IMR-90 (cell line): ENCODE data around the gene DBN1. TPM values are rescaled to one million over a fixed set of nuclear protein-coding genes. Genes with fewer than 3 reads are reported as not detected.
A peak's percentile ranks its signal among the peaks of the same experiment; 100 is the strongest.

ENCODE experiments used
- ATAC-seq: fragments of 200-7000 bp; cut with Tn5 transposase; 2 replicates; pipeline ENCODE4 v1.9.1; 2020; ENCODE audit warnings: low read depth, mild to moderate bottlenecking, moderate library complexity
- BruUV-seq: library from RNA; stranded (reverse); fragments of 400-500 nt; replicated peaks from 2 replicates; lab custom pipeline; 2021; lab: Mats Ljungman, UMichigan
- CTCF ChIA-PET: fragments of 300-600 bp; formaldehyde crosslinking; extraction: SDS; loops from one replicate; lab custom pipeline; 2021; ENCODE audit warnings: antibody characterized with exemption; lab: Yijun Ruan, JAX
- POLR2A ChIA-PET: fragments of 300-600 bp; sonication (Branson Sonifier 250); formaldehyde crosslinking; loops from one replicate; lab custom pipeline; 2022; ENCODE audit warnings: antibody characterized with exemption; ENCODE audit not compliant: unreplicated experiment; lab: Charles Lee
- DNase-seq: peaks from one replicate; pipeline ENCODE4 v3.0.0; 2013
- H2AFZ ChIP-seq: replicated peaks from 2 replicates; pipeline ENCODE3; 2013; ENCODE audit warnings: low read length, mild to moderate bottlenecking; ENCODE audit not compliant: poor library complexity
- H2AK5ac ChIP-seq: 2 replicates; pipeline ENCODE4 v1.6.1; 2013; ENCODE audit warnings: low read depth, low read length, inconsistent platforms
- H2AK9ac ChIP-seq: replicated peaks from 2 replicates; pipeline ENCODE3; 2013; ENCODE audit warnings: mild to moderate bottlenecking, low read depth, low read length, moderate library complexity; ENCODE audit not compliant: poor library complexity
- H2BK120ac ChIP-seq: 2 replicates; pipeline ENCODE4 v1.6.1; 2013; ENCODE audit warnings: low read depth, low read length, inconsistent platforms
- H2BK15ac ChIP-seq: 3 replicates; pipeline ENCODE4 v1.6.1; 2013; ENCODE audit warnings: low read depth, low read length, inconsistent platforms
- H2BK20ac ChIP-seq: 2 replicates; pipeline ENCODE4 v1.6.1; 2013; ENCODE audit warnings: low read depth, mild to moderate bottlenecking, inconsistent platforms, low read length, moderate library complexity
- H2BK5ac ChIP-seq: 2 replicates; pipeline ENCODE4 v1.6.1; 2013; ENCODE audit warnings: mild to moderate bottlenecking, low read depth, low read length, inconsistent platforms; ENCODE audit not compliant: poor library complexity, severe bottlenecking
- H3K14ac ChIP-seq: replicated peaks from 2 replicates; pipeline ENCODE4 v1.6.1; 2013; ENCODE audit warnings: low read depth, low read length, inconsistent platforms
- H3K18ac ChIP-seq: 2 replicates; pipeline ENCODE4 v1.6.1; 2013; ENCODE audit warnings: low read depth, low read length, control low read depth
- H3K23ac ChIP-seq: 2 replicates; pipeline ENCODE4 v1.6.1; 2013; ENCODE audit warnings: low read depth, low read length, inconsistent platforms
- H3K27ac ChIP-seq: 2 replicates; pipeline ENCODE4 v1.5.1; 2013; ENCODE audit warnings: mild to moderate bottlenecking, control low read depth, low read length; ENCODE audit not compliant: insufficient read depth
- H3K27me3 ChIP-seq: 2 replicates; pipeline ENCODE4 v1.6.1; 2013; ENCODE audit warnings: low read length; ENCODE audit not compliant: control insufficient read depth, insufficient read depth
- H3K36me3 ChIP-seq: 2 replicates; pipeline ENCODE4 v1.6.1; 2013; ENCODE audit warnings: low read length, mixed read lengths; ENCODE audit not compliant: control insufficient read depth, insufficient read depth
- H3K4ac ChIP-seq: 2 replicates; pipeline ENCODE4 v1.6.1; 2013; ENCODE audit warnings: low read depth, low read length, inconsistent platforms
- H3K4me1 ChIP-seq: 2 replicates; pipeline ENCODE4 v1.6.1; 2013; ENCODE audit warnings: low read length, mixed read lengths; ENCODE audit not compliant: control insufficient read depth, insufficient read depth
- H3K4me2 ChIP-seq: 2 replicates; pipeline ENCODE4 v1.6.1; 2013; ENCODE audit warnings: low read depth, mild to moderate bottlenecking, control low read depth, low read length, moderate library complexity
- H3K4me3 ChIP-seq: 2 replicates; pipeline ENCODE4 v1.5.1; 2013; ENCODE audit warnings: low read depth, mild to moderate bottlenecking, control low read depth, low read length, moderate library complexity; ENCODE audit not compliant: insufficient read depth
- H3K56ac ChIP-seq: 2 replicates; pipeline ENCODE4 v1.6.1; 2013; ENCODE audit warnings: low read length, inconsistent platforms; ENCODE audit not compliant: insufficient read depth; ENCODE audit errors: extremely low read depth
- H3K79me1 ChIP-seq, 2 experiments: 2 replicates each; pipeline ENCODE4 v1.6.1; 2013; ENCODE audit warnings: low read length in 2 of 2, inconsistent platforms in 1 of 2, low read depth in 1 of 2
- H3K9ac ChIP-seq: 2 replicates; pipeline ENCODE4 v1.6.1; 2013; ENCODE audit warnings: low read depth, low read length, control low read depth
- H3K9me1 ChIP-seq: 2 replicates; pipeline ENCODE4 v1.6.1; 2013; ENCODE audit warnings: low read length, inconsistent platforms; ENCODE audit not compliant: insufficient read depth
- H3K9me3 ChIP-seq: 2 replicates; pipeline ENCODE4 v1.6.1; 2013; ENCODE audit warnings: low read length; ENCODE audit not compliant: control insufficient read depth, insufficient read depth
- H4K20me1 ChIP-seq: 2 replicates; pipeline ENCODE4 v1.6.1; 2013; ENCODE audit warnings: low read length, inconsistent platforms; ENCODE audit not compliant: insufficient read depth
- H4K5ac ChIP-seq: 2 replicates; pipeline ENCODE4 v1.6.1; 2013; ENCODE audit warnings: mild to moderate bottlenecking, low read depth, low read length, control low read depth
- H4K8ac ChIP-seq, 2 experiments: 2 replicates each; pipeline ENCODE4 v1.6.1; 2013; ENCODE audit warnings: low read depth in 2 of 2, low read length in 2 of 2, control low read depth in 1 of 2, inconsistent platforms in 1 of 2
- H4K91ac ChIP-seq: 2 replicates; pipeline ENCODE4 v1.6.1; 2013; ENCODE audit warnings: low read depth, low read length, inconsistent platforms; ENCODE audit not compliant: insufficient read depth
- MAFK ChIP-seq: IDR thresholded peaks from 2 replicates; pipeline ENCODE4 v1.6.1; 2012; ENCODE audit warnings: low read depth, low read length, improper control_type of control experiment
- POLR2A ChIP-seq: IDR thresholded peaks from 2 replicates; pipeline ENCODE4 v1.6.1; 2012; ENCODE audit warnings: mild to moderate bottlenecking, low read depth, low read length
- WGBS, 2 experiments: methylation state at CpG; one replicate each; pipeline versions ENCODE4 v1.1.5 to v1.1.7; 2013; ENCODE audit warnings: missing lambda C conversion rate in 2 of 2; ENCODE audit not compliant: insufficient read length in 1 of 2; ENCODE audit errors: extremely low coverage in 2 of 2; 5-methylcytosine and 5-hydroxymethylcytosine counted together
- dilution Hi-C: fragments of 300-500 bp; cut with HindIII; formaldehyde crosslinking; loops from one replicate; pipeline ENCODE4 v1.14.3; 2018; ENCODE audit warnings: low sequenced_read_pairs; ENCODE audit not compliant: unreplicated experiment
- in situ Hi-C: fragments of 300-500 bp; cut with MboI; formaldehyde crosslinking; loops from 3 replicates; pipeline ENCODE4 v1.14.3; 2019; ENCODE audit warnings: low sequenced_read_pairs, inconsistent platforms, mixed read lengths
- intact Hi-C: fragments of 100-400 bp; cut with micrococcal nuclease; formaldehyde crosslinking; loops from 2 replicates; pipeline ENCODE4 v1.10.0; 2022
- polyA plus RNA-seq, 3 experiments: library from polyadenylated mRNA; depleted of rRNA; stranded (reverse); fragments of >200 nt; gene quantifications; 2 replicates each; pipeline ENCODE4 v1.2.3, GENCODE V29; 2012; ENCODE audit warnings: low replicate concordance in 1 of 3
- total RNA-seq: library from RNA; depleted of rRNA; stranded (reverse); fragments of >200 nt; gene quantifications from 2 replicates; pipeline ENCODE4 v1.2.3, GENCODE V29; 2012

DBN1 gene
- total and polyA plus RNA-seq, 2 of the 4 experiments (the other 2 are of a cell fraction), result 122 to 187 TPM

DNA sequence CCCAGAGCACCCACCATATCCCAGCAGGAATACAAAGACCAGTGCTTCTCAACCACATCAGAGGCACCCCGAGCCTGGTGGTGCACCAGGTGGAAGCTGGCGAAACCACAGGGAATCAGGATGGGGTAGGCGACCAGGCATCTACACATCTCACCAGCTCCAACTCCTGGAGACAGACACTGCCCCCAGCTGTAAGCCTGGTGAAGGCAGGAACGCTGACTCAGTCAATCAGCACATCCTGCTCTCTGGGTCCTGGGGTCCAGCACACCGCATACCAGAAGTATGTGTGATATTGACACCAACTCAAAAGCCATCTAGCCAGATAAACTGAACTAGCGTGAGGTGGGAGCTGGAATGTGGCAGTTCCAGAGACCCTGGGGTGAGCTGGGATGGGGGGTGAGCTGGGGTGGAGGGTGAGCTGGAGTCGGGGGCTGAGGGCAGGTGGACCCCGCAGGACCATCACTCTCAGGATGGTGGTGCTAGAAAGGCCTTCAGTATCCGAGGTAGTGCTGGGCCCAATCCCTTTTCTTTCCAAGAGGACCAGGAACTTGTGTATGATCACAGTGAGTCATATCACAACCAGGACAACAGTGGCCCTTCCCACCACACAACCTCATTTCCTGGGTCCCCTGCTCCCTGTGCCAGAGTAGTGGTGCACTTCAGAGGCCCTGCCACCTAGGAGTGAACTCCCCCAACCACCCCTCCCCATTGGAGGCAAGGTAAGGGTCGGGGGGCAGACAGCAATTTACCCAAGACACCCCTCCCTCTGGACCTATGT, 2.5 kb downstream of the DBN1 start:
- 40% methylated on average over 1 of the region's 10 CpGs; no CpG with 5 or more reads in 1 of the 2 experiments for WGBS, 2 experiments
- no peak overlapping the region for H2BK20ac ChIP-seq
- H2AK5ac ChIP-seq, result peak overlapping the region; percentile 75; the same call in 1 of the 2 replicates
- no peaks in the 10 kb centered on the region for H3K9me3 ChIP-seq
- 0 out of 2 replicates have a peak overlapping the region, but pooled peaks have one; percentile 97 for H3K4me3 ChIP-seq
- H3K9ac ChIP-seq, result peak overlapping the region; percentile 93; the same call in 1 of the 2 replicates
- H4K20me1 ChIP-seq, result peaks cover 68% of the 10 kb centered on the region
- H3K27me3 ChIP-seq, result no peaks in the 10 kb centered on the region
- ChIA-PET CTCF (no interaction called here), POLR2A (interaction anchor here (0.5 kb wide), 1 partner anchor 24 kb away, joined by 3 read pairs; no protein-coding TSS in a partner anchor)
- peaks cover 45% of the 10 kb centered on the region for H3K4me1 ChIP-seq
- H2BK15ac ChIP-seq, result no peak overlapping the region
- BruUV-seq, result no TSS peak
- peak overlapping the region; percentile 86 for H2AK9ac ChIP-seq
- in situ Hi-C loops (no loop called here), intact Hi-C loops (no loop called here), dilution Hi-C loops (no loop called here)
- H2BK120ac ChIP-seq, result no peak overlapping the region
- TF ChIP-seq MAFK, result peak; percentile 87
- no peak; the same call in 1 of the 2 replicates for TF ChIP-seq POLR2A
- peaks cover 43% of the 10 kb centered on the region for H3K9me1 ChIP-seq
- H3K4ac ChIP-seq, result peak overlapping the region; percentile 6
- ATAC-seq, result no peak
- peak overlapping the region; percentile 85 for H2BK5ac ChIP-seq
- H2AFZ ChIP-seq, result peak overlapping the region; percentile 28
- H4K91ac ChIP-seq, result no peak overlapping the region
- no peak for DNase-seq
- no peak overlapping the region for H3K56ac ChIP-seq
- H3K27ac ChIP-seq, result peak overlapping the region; percentile 86
- H3K79me1 ChIP-seq, result peaks cover 24 to 67% of the 10 kb centered on the region in 2 experiments; a peak in 3 of 4 replicates
- H3K4me2 ChIP-seq, result peak overlapping the region; percentile 75
- H3K14ac ChIP-seq, result peak overlapping the region; percentile 37
- no peak overlapping the region for H4K8ac ChIP-seq
- H3K18ac ChIP-seq, result no peak overlapping the region
- peak overlapping the region; percentile 79; the same call in 1 of the 2 replicates for H3K23ac ChIP-seq
- peaks cover 41% of the 10 kb centered on the region for H3K36me3 ChIP-seq
- no peak overlapping the region for H4K5ac ChIP-seq
